HS-5 (cell line): ENCODE results near the gene SLC34A2.
"Not testable (repeated sequence)": the region's sequence is repeated elsewhere in the genome, so short reads cannot be mapped to it uniquely, and the experiment has no call there.

Experiments used
- DNase-seq: peaks from one replicate; pipeline ENCODE4 v3.0.0-alpha.2; 2012; ENCODE audit warnings: low read depth

SLC34A2 gene, protein sequence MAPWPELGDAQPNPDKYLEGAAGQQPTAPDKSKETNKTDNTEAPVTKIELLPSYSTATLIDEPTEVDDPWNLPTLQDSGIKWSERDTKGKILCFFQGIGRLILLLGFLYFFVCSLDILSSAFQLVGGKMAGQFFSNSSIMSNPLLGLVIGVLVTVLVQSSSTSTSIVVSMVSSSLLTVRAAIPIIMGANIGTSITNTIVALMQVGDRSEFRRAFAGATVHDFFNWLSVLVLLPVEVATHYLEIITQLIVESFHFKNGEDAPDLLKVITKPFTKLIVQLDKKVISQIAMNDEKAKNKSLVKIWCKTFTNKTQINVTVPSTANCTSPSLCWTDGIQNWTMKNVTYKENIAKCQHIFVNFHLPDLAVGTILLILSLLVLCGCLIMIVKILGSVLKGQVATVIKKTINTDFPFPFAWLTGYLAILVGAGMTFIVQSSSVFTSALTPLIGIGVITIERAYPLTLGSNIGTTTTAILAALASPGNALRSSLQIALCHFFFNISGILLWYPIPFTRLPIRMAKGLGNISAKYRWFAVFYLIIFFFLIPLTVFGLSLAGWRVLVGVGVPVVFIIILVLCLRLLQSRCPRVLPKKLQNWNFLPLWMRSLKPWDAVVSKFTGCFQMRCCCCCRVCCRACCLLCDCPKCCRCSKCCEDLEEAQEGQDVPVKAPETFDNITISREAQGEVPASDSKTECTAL

DNA sequence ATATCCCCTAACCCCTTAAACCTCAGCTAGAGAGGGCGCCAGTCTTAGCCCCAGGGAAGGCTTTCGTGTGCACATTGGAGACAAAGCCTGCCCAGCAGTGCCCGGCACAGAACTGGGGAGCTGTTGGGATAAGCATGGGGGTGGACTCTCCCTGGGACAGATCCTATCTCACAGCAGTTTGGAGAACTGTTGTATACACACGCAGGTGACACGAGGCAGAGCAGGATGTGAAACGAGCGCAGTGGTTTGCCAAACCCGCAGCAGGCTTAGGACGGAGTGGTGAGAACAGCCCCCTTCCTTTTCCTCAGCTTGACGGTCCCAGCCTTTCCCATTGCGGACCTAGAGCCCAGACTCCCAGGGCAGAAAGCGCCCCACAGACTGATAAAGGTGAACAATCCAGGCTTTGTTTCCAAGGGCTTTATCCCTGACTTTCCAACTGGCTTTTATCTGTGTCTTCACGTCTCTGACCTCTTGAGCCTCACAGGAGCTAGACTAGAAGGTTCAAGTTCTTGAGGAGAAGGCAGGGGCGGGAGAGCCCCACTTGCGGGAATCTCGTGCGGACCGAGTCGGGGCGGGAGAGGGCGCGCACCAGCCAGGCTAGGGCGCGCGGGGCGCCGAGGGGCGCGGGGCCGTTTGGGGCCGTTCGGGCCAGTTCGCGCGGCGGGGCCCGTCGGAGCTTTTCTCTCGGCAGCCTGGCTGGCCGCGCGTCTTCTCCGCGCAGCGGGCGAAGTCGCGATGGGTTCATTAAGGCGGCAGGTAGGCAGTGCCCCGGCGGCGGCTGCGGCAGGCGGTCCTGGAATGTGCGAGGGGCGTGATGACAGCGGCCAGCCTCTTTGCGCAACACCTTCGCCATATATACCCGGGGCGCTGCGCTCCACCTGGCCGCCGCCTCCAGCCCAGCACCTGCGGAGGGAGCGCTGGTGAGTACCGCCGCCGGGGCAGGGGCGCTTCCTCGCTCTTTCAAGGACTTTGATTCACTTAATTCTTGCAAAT lies at the start of gene SLC34A2:
Gene SLC34A2, plus strand, starts transcription at position 881 of the 993 bp plus-strand sequence. CDS start 6,650 bp downstream, outside the sequence.
- DNase-seq: no peak

DNA sequence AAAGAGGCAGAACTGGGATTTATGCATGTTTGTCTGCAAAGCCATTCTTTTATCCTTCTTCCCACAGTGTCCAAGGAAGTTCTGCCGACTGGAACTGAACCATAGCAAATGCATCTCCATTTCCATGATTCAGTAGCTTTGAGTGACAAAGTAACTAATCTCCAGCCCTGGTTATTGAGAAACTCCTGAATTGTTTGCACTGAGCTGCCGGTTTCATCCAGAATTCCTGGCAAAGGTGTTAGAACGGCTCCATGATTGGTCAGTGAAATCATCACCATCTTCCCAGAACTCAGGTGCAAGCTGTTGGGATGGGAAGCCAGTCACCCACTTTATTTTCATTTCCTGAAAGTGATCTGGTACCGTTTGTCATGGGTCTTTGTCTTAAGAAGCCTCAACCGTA lies 47.0 kb upstream of the SLC34A2 start:
- DNase-seq: no peak

DNA sequence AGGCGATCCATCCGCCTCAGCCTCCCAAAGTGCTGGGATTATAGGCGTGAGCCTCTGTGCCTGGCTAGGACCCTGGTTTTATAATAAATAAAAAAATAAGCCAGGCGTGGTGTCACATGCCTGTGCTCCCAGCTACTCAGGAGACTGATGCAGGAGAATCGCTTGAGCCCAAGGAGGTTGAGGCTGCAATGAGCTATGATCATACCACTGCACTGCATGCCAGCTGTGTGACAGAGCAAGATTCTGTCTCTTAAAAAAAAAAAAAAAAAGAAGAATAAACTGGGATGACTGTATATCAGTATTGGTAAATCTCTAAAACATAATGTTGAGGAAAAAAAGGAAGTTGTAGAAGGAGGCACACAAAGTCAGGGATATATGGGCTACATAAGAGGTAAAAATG lies 45.7 kb upstream of the SLC34A2 start:
- DNase-seq: no peak

DNA sequence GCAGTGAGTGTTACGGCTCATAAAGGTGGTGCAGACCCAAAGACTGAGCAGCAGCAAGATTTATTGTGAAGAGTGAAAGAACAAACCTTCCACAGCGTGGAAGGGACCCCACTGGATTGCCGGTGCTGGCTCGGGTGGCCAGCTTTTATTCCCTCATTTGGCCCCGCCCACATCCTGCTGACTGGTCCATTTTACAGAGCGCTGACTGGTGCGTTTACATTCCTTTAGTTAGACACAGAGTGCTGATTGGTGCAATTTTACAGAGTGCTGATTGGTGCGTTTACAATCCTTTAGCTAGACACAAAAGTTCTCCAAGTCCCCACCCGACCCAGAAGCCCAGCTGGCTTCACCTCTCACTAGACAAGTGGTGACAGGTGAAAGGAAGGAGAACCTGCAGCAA lies 42.0 kb upstream of the SLC34A2 start:
- not testable (repeated sequence) for DNase-seq

DNA sequence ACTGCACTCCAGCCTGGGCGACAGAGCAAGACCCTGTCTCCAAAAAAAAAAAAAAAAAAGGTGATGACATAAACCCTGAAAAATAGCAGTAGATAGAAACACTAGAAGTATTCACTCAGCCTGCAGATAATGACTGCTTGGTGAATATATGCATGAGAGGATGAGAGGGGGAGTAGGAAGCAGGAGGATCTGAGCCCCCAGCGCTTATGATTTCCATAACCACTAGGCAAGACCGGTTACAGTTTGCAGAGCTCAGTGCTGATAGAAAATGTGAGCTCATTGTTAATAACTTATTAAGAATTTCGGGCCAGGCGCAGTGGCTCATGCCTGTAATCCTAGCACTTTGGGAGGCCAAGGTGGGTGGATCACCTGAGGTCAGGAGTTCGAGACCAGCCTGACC lies 40.8 kb upstream of the SLC34A2 start:
- DNase-seq: no peak

DNA sequence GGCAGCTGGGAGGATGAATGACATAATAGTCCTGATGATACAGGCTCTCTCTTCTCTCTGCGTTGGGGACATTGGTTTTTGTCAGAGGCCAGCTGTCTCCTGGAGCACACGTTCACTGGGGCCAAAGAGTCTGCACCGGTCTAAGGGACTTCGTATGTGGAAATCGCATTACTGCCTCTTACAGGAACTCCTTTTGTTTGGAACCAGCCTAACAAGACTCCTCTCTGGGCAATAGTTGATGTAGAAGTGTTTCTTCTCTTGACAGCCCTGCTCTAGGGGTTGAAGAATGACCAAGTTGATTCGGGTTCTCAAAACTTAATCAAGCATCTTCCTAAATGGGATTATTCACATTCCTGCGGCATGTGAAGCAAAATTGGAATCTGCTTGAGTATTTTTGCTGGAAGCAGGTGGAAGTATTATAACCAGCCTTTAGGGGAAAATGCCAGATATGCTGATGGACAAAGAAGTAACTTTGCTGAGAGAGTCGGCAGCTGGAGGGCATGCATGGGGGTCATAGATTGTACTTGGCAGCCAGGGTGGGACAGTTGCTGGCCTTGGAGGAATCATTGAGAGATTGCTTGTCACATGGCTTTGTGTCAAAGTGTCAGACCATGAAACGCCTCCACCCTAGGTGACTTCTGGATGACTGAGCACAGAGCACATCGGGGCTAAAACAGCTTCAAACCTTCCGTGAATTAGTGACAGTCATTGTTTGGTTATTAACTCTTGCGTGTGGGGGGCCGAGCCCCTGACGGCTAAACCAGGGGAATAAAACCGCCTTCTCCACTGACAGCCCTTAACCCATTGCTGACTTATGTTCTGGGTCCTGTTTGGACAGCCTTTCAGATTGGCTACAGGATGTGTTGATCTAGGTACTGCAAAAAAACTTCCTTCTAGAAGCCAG lies 34.4 kb upstream of the SLC34A2 start:
- DNase-seq: no peak

DNA sequence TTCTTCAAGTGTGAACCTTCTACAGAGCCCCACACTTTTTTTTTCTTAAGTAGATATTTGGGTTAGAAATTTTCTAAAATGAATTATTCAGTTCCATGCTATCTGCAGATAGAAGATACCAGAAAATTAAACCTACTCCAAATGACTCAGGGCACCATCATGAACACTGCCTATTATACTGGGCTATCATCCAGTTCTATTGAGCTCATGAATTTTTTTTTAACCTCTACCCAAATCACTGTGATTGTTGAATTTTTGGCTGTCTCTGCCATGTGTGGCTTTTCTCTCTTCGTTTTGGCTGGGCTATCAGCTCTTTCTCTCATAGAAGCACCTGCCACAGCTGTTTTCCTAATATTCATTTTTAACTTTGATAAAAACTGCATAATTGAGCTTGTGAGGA lies 31.0 kb upstream of the SLC34A2 start:
- no peak for DNase-seq

DNA sequence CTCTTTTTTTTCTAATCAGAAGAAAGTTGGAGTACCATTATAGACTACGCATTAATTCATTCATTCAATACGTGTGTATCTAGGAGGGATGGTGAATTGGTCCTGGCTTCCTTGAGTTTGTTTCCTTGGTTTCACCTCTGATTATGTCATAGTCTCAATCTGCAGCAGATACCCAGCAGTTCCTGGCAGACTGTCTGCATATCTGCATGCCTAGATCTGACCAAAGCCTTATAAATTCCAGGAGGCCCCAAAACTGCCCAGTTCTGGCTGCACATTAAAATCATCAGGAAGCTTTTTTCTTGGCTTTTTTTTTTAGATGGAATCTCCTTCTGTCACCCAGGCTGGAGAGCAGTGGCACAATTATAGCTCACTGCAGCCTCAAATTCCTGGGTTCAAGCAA lies 27.2 kb upstream of the SLC34A2 start:
- no peak for DNase-seq

DNA sequence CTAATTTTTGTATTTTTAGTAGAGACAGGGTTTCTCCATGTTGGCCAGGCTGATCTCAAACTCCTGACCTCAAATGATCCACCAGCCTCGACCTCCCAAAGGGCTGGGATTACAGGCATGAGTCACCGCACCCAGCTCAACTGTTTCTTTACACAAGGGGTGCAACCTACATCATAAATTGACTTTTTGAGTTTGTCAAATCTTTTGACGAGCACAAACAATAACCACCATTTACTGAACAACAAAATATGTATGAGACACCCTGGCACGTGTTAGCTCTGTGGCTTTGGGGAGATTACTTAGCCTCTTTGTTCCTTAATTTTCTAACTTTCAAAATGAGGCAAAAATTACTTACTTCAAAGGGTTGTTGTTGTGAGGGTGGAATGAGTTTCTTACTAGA lies 23.5 kb upstream of the SLC34A2 start:
- DNase-seq: no peak

DNA sequence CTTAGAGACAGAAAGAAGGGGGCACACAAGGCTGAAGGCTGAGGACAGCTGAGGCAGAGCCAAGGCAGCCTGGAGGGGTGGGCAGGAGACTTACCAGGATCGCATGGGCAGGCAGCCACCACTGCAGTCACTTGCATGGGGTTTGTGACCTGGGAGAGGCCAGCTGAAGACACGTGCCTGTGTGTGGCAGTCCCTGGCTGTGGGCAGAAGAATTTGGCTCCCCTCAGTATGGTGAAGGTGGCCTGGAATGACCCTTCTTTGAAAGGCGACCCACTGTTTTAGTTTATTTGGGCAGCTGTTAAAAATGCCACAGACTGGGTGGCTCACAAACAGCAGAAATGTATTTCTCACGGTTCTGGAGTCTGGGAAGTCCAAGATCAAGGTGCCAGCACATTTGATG lies 22.1 kb upstream of the SLC34A2 start:
- DNase-seq: no peak

DNA sequence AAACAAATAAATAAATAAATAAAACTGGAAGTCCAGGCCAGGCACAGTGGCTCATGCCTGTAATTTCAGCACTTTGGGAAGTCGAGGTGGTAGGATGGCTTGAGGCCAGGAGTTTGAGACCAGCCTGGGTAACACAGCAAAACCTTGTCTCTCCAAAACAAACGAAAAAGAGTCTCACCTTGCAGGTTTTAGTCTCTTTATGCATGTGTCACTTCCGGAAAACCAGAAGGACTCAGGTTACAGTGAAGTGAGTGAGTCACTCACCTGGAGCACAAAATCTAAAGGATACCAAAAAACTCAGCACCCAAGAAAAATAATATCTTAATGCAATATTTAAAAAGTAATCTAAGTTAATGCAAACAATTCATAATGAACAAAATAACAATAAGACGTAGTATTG lies 20.1 kb upstream of the SLC34A2 start:
- DNase-seq: no peak

DNA sequence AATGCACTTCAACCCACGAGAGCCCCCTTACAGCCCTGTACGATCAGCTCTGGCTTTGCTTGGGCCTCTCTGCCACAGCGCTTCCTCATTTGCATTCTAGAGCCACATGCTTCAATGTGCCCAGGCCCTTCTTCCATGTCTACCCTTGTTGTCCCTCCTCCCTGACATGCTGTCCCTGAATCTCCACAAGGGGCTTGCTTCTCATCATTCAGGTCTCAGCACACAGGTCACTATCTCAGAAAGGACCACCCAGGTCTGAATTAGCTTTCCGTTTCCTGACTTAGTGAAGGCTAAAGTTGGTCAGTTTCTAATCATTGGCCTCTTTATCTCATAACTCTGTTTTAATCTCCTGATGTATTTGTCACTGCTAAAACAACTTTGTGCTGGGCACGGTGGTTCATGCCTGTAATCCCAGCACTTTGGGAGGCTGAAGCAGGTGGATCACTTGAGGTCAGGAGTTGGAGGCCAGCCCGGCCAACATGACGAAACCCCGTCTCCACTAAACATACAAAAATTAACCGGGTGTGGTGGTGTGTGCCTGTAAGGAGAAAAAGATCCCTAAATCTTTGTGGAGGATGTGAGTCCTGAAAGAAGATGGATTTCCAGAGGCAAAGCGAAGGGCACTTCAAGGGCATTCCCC lies 17.9 kb upstream of the SLC34A2 start:
- DNase-seq: no peak

DNA sequence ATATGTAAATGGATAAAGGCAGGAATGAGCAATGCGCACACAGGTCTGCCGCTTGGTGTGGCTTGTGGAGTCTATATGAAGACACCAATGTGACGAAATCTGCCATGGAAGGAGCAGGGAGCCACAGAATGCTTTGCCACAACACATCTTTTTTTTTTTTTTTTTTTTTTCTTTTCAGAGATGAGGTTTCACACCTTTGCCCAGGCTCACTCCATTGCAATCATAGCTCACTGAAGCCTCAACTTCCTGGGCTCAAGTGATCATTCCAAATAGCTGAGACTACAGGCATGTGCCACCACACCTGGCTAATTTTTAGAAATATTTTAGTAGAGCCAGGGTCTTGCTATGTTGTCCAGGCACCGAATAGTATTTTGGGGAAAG lies 17.4 kb upstream of the SLC34A2 start:
- no peak for DNase-seq

DNA sequence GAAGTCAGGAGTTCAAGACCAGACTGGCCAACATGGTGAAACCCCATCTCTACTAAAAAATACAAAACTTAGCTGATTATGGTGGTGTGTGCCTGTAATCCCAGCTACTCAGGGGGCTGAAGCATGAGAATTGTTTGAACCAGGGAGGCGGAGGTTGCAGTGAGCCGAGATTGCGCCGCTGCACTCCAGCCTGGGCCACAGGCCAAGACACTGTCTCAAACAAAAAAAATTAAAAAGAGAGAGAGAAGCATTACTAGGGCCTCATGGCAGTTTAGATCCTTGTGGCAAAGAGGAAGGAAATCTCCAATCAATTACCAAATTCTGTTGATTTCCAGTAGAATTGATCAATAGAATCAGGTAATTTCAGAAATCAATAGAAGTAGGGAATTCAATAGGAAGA lies 16.8 kb upstream of the SLC34A2 start:
- no peak for DNase-seq

DNA sequence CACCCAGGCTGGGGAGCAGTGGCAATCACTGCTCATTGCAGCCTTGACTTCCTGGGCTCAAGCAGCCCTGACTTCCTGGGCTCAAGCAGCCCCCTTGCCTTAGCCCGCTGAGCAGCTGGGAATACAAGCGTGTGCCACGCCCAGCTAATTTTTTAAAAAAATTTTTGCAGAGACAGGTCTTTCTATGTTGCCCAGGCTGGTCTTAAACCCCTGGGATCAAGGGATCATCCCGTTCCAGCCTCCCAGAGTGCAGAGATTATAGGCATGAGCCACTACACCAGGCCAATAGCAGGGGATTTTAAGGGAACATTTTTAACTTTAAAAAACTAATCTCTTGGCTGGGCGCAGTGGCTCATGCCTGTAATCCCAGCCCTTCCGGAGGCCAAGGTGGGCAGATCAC lies 5.3 kb upstream of the SLC34A2 start:
- DNase-seq: no peak

DNA sequence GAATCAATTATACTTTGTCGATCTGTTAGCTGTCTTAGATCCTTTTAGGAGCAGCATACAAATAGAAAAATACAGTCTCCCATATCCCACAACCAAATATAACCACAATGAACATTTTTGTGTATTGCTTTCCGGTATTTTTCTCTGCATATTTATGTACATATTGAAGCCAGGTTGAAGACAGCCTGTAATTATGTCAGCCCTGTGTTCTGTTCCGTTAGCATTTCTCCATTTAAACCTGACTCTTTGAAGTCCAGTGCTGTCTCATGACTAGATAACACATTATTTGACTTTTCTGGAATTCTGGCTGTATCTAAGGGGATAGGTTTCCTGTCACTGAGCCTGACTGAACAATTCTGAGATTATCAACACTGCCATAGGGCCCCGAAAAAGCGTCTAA lies 4.0 kb upstream of the SLC34A2 start:
- DNase-seq: no peak

DNA sequence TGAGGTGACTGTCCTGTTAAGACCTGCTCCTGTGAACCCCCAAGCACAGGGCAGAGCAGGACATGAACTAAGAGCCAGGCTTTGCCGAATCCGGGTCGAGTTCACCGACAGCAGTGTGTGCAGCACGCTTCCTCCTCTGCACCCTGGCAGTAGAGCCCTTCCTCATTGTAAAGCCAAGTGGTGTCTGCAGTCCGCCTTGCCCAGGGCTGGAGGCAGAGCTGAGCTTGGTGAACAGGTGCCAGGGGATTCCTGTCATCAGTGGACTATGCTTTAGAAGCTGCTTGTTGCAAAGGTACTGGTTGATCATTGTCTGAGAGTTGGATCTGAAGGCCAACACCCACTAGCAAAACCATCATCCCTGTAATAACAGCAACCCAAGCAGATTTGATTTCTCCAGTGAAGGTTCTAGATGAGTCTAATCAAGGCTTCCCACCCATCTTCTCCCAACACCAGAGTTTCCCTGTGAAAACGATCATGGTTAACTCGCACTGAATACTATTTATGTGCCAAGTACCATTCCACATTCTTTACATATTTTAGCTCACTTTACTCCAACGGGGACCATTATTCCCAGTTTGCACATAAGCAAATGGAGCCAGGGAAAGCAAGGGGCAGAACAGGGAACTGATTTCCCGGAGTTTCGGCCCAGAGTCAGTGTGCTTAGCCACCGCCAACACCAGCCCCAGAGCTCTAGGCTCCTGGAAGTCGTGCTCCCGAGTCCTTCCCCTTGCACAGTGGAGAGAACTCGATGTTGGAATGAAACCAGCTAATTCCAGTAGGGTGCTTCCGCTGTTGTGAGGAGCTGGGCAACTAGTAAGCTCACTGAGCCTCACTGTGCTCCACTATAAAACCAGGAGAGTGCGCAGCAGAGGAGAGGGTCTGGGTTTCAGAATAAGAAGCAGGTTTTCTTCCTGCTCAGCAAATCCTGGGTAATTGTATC lies 1.4 kb upstream of the SLC34A2 start:
- no peak for DNase-seq

DNA sequence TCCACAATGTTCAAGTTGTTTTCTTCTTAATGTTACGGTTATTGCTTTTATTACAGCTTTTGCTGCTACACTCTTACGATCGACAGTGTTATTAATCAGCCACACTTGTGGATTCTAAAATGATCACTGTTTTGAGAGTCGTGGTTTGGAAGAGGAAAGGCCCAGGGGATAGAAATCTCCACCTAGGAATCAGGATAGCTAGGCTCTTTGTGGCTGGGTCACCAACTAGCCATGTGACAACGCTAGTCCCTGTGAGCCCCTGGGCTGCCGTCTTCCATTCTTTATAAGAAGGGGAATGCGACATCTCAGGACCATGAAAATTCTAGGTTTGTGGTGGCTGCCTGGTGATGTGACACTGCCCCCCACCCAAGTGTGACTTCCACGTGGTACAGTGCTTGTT lies 380 bp downstream of the SLC34A2 start:
- no peak for DNase-seq

DNA sequence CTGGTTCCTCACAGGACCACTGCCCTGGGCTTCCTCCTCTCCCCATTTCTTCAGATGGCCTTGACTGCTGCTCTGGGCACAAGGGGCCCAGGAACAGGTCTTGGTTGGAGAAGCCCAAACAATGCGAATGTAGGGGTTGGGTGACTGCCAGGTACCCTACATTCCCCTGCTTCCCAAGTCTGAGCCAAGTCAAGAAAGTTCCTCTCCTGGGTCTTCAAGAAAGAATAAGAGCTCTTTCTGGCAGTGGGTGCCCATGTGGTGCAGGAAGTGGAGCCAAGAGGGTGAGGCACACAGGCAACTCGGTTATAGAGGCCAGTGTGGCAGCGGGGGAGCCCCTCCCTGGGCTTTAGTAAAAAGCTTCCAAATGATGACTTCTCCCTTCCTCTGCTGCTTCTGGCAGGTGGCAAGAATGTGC lies 2.7 kb downstream of the SLC34A2 start:
- DNase-seq: no peak

DNA sequence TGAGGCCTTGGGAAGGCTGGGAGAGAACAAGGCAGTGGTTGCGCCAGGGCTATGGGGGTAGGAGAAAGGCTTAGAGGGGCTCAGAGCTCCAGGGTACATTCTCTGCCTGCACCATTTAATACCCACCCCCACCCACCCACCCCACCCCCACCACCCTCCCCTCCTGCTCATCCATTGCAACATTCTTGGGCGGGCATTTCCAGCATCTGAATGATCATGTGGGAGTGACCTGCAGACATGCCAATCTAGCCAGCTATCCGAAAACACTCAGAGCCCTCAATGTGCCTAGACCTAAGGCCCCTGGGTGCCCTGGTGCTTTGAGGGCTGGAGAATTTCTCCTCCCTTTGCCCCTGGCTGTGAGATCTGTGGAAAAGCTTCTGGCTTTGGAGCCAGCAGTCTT lies 3.1 kb downstream of the SLC34A2 start:
- no peak for DNase-seq
